Measurements from ENCODE around the gene PPP1R7. TPM values are rescaled to one million over a fixed set of nuclear protein-coding genes. Genes with fewer than 3 reads are reported as not detected.

Gene PPP1R7
- total RNA-seq, 1 experiment from 2014 or later = 45.4 TPM

DNA sequence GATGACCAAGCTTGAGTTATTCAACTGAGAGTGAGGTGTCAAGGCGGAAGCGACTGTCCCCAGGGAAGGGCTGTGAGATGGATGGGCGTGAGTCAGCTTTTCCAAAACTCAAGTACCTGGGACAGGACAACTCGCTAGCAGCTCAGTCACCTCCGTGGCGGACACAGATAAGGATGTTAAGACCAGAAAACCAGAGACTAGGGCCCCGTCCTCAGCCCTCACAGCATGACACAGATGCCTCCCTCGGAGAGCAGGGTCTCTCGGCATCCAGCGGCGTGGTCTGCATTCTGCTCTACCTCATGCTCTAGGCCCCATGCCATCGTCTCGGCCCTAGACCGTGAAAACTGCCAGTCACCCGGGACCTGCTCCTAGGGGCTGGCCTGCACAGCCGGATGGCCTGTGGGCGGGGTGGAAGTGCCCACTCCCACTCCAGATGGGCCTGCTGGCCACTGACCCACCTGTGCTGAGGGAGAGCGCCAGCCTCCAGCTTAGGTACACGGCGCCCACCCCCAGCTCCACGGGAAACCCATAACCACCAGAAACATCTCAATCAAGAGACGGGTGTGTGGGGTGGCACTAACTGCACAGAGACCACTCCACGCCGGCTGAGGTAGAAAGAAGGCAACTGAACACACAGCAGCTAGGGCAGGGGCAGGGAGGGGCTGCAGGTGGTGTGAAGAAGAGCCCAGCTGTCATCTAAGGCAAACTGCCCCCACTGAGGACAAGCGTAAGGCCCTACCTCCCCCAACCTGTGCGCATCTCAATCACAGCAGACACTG is 78.0 kb downstream of the PPP1R7 start:
- Histone ChIP-seq H2AFZ (ENCODE audit: low read depth, low read length, poor library complexity, severe bottlenecking) (no peak overlapping the region), H3K79me2 (ENCODE audit: insufficient read depth, low read length) (no peaks in the 10 kb centered on the region), H3K4me2 (ENCODE audit: low read length) (no peak overlapping the region), H3K36me3 (ENCODE audit: control insufficient read depth in 1 of 2, insufficient read depth in 2 of 2, low read length in 2 of 2) (peaks cover 39 to 44% of the 10 kb centered on the region in 2 experiments), H3K27ac (ENCODE audit: low read depth, low read length) (no peak overlapping the region), H3K9me2 (ENCODE audit: insufficient read depth) (no peaks in the 10 kb centered on the region), H3K9ac (ENCODE audit: low read length) (no peak overlapping the region), H3K27me3 (ENCODE audit: insufficient read depth, low read length) (no peaks in the 10 kb centered on the region), H4K20me1 (ENCODE audit: insufficient read depth) (no peaks in the 10 kb centered on the region), H3K4me3 (replicated peaks in 1 of 2; ENCODE audit: low read depth in 1 of 2, low read length in 2 of 2) (no peak overlapping the region), H3K4me1 (ENCODE audit: control insufficient read depth in 1 of 2, insufficient read depth in 2 of 2, low read length in 2 of 2) (peaks cover 6 to 11% of the 10 kb centered on the region in 2 experiments; a peak in 3 of 4 replicates), H3K9me3 (ENCODE audit: control insufficient read depth in 1 of 2, insufficient read depth in 1 of 2, low read depth in 1 of 2, low read length in 2 of 2) (no peaks in the 10 kb centered on the region)
- intact Hi-C loops (cut with micrococcal nuclease) = no loop called here
- TF ChIP-seq, protein P1, sequence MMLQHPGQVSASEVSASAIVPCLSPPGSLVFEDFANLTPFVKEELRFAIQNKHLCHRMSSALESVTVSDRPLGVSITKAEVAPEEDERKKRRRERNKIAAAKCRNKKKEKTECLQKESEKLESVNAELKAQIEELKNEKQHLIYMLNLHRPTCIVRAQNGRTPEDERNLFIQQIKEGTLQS (IDR thresholded peaks at IDR 0.05) = no peak
- no peak for TF ChIP-seq POLR2AphosphoS5 (IDR thresholded peaks at IDR 0.05; ENCODE audit: low read depth, low read length)
- CTCF ChIA-PET = no interaction called here
- RAD21 ChIA-PET (ENCODE audit: low non-redundant PET in 1 of 2, low total read pairs in 2 of 2, uncharacterized antibody in 2 of 2, unreplicated experiment in 2 of 2) = no interaction called here
- POLR2A ChIA-PET = no interaction called here
- no TSS peak for BruUV-seq (replicated peaks)
- DNase-seq (ENCODE audit: low read depth, low spot score) = no peak
- ATAC-seq = no peak

DNA sequence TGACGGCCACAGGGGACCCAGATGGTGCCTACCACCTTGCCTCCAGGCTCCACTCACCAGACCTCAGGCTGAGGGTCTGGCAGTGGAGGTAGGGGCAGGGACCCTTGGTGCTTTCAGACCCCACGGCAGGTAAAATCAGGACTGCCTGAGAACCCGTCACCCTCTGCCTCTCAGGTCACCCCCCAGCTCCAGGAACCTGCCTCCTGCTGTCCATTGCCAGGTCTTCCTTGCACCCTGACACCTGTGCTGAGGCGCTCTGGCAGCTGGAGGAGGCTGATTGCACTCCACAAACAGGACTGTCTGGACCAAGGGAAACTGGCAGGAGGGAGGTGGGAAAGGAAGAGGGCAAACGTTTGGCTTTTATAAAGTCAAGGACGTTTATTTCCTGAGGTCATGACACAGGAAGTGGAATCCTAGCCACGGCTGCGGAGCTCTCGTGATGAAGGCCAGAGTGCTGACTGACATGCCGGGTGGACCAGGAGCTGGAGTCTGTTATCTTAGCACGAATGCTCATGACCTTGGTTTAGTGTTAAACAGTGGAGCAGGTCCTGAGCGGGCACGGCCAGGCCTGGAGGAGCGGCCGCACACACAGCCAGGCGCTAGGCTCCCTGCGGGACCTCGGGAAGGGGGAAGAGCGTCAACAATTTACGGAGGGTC is 78.7 kb downstream of the PPP1R7 start:
- RAD21 ChIA-PET (ENCODE audit: low non-redundant PET in 1 of 2, low total read pairs in 2 of 2, uncharacterized antibody in 2 of 2, unreplicated experiment in 2 of 2) = no interaction called here
- no peak overlapping the region for H3K9ac ChIP-seq (ENCODE audit: low read length)
- no peaks in the 10 kb centered on the region for H3K9me2 ChIP-seq (ENCODE audit: insufficient read depth)
- CTCF ChIA-PET = no interaction called here
- no peaks in the 10 kb centered on the region for H3K9me3 ChIP-seq (ENCODE audit: control insufficient read depth in 1 of 2, insufficient read depth in 1 of 2, low read depth in 1 of 2, low read length in 2 of 2)
- H3K27ac ChIP-seq (ENCODE audit: low read depth, low read length) = no peak overlapping the region
- BruUV-seq (replicated peaks) = no TSS peak
- H3K4me1 ChIP-seq (ENCODE audit: control insufficient read depth in 1 of 2, insufficient read depth in 2 of 2, low read length in 2 of 2) = peaks cover 3 to 5% of the 10 kb centered on the region in 2 experiments; a peak in 3 of 4 replicates
- intact Hi-C loops (cut with micrococcal nuclease) = no loop called here
- no peaks in the 10 kb centered on the region for H3K79me2 ChIP-seq (ENCODE audit: insufficient read depth, low read length)
- TF ChIP-seq TCF7L2 (IDR thresholded peaks at IDR 0.05; ENCODE audit: borderline replicate concordance, extremely low read depth, insufficient read depth, insufficient read length) (no peak), FOSL1 (IDR thresholded peaks at IDR 0.05; ENCODE audit: low read depth) (no peak), EGR1 (IDR thresholded peaks at IDR 0.05; ENCODE audit: low read depth) (no peak), POLR2AphosphoS5 (IDR thresholded peaks at IDR 0.05; ENCODE audit: low read depth, low read length) (no peak), ZFX (IDR thresholded peaks at IDR 0.05) (no peak), CEBPB (IDR thresholded peaks at IDR 0.05; ENCODE audit: low read depth) (no peak), ZNF274 (IDR thresholded peaks at IDR 0.05; ENCODE audit: low read depth, low read length) (no peak), JUND (IDR thresholded peaks at IDR 0.05) (no peak)
- TF ChIP-seq, protein P2, sequence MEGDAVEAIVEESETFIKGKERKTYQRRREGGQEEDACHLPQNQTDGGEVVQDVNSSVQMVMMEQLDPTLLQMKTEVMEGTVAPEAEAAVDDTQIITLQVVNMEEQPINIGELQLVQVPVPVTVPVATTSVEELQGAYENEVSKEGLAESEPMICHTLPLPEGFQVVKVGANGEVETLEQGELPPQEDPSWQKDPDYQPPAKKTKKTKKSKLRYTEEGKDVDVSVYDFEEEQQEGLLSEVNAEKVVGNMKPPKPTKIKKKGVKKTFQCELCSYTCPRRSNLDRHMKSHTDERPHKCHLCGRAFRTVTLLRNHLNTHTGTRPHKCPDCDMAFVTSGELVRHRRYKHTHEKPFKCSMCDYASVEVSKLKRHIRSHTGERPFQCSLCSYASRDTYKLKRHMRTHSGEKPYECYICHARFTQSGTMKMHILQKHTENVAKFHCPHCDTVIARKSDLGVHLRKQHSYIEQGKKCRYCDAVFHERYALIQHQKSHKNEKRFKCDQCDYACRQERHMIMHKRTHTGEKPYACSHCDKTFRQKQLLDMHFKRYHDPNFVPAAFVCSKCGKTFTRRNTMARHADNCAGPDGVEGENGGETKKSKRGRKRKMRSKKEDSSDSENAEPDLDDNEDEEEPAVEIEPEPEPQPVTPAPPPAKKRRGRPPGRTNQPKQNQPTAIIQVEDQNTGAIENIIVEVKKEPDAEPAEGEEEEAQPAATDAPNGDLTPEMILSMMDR (IDR thresholded peaks at IDR 0.05 in 2 of 3, conservative IDR thresholded peaks at IDR 0.05 in 1 of 3; ENCODE audit: borderline replicate concordance in 1 of 3, insufficient read depth in 1 of 3, low read depth in 2 of 3, low read length in 2 of 3) = no peak
- TF ChIP-seq, protein P3, sequence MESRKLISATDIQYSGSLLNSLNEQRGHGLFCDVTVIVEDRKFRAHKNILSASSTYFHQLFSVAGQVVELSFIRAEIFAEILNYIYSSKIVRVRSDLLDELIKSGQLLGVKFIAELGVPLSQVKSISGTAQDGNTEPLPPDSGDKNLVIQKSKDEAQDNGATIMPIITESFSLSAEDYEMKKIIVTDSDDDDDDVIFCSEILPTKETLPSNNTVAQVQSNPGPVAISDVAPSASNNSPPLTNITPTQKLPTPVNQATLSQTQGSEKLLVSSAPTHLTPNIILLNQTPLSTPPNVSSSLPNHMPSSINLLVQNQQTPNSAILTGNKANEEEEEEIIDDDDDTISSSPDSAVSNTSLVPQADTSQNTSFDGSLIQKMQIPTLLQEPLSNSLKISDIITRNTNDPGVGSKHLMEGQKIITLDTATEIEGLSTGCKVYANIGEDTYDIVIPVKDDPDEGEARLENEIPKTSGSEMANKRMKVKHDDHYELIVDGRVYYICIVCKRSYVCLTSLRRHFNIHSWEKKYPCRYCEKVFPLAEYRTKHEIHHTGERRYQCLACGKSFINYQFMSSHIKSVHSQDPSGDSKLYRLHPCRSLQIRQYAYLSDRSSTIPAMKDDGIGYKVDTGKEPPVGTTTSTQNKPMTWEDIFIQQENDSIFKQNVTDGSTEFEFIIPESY (IDR thresholded peaks at IDR 0.05; ENCODE audit: extremely low read depth, insufficient replicate concordance, low read length) = no peak
- POLR2A ChIA-PET = no interaction called here
- ATAC-seq (no peak), DNase-seq (ENCODE audit: low read depth, low spot score) (no peak)
- peaks cover 45 to 49% of the 10 kb centered on the region in 2 experiments for H3K36me3 ChIP-seq (ENCODE audit: control insufficient read depth in 1 of 2, insufficient read depth in 2 of 2, low read length in 2 of 2)
- H3K27me3 ChIP-seq (ENCODE audit: insufficient read depth, low read length) = no peaks in the 10 kb centered on the region
- no peaks in the 10 kb centered on the region for H4K20me1 ChIP-seq (ENCODE audit: insufficient read depth)
- no peak overlapping the region for H3K4me2 ChIP-seq (ENCODE audit: low read length)
- H2AFZ ChIP-seq (ENCODE audit: low read depth, low read length, poor library complexity, severe bottlenecking) = no peak overlapping the region
- H3K4me3 ChIP-seq (replicated peaks in 1 of 2; ENCODE audit: low read depth in 1 of 2, low read length in 2 of 2) = no peak overlapping the region

Measured in HCT116 (cell line).